ENCODE data around the gene RAI14.
"Not testable (repeated sequence)": the region's sequence is repeated elsewhere in the genome, so short reads cannot be mapped to it uniquely, and the experiment has no call there.

The RAI14 gene

DNA sequence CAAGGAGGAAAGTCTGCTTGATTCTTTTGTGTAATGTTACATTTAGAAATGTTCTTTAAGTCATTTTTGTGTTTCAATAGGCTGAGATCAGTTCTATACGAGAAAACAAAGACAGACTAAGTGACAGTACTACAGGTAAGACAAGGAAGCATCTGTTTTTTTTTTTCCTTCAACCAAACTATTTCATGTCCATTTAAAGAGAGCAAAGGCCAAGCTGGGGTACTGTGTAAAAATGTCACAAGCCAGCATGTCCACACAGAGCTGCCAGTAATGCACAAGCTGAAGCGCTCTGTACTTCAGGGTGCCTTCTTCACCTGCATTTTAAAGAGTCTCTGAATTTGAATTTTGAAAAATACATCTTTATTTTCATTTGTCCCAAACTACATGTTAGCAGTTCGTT, 162.6 kb downstream of the RAI14 start:
- no peak for DNase-seq (ENCODE audit: extremely low read depth, low read depth)
- no peak overlapping the region for H3K4me3 ChIP-seq (replicated peaks; ENCODE audit: low read depth, low read length)
- TF ChIP-seq, protein P1, sequence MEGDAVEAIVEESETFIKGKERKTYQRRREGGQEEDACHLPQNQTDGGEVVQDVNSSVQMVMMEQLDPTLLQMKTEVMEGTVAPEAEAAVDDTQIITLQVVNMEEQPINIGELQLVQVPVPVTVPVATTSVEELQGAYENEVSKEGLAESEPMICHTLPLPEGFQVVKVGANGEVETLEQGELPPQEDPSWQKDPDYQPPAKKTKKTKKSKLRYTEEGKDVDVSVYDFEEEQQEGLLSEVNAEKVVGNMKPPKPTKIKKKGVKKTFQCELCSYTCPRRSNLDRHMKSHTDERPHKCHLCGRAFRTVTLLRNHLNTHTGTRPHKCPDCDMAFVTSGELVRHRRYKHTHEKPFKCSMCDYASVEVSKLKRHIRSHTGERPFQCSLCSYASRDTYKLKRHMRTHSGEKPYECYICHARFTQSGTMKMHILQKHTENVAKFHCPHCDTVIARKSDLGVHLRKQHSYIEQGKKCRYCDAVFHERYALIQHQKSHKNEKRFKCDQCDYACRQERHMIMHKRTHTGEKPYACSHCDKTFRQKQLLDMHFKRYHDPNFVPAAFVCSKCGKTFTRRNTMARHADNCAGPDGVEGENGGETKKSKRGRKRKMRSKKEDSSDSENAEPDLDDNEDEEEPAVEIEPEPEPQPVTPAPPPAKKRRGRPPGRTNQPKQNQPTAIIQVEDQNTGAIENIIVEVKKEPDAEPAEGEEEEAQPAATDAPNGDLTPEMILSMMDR (IDR thresholded peaks at IDR 0.05; ENCODE audit: low read depth, low read length, missing control alignments): no peak

DNA sequence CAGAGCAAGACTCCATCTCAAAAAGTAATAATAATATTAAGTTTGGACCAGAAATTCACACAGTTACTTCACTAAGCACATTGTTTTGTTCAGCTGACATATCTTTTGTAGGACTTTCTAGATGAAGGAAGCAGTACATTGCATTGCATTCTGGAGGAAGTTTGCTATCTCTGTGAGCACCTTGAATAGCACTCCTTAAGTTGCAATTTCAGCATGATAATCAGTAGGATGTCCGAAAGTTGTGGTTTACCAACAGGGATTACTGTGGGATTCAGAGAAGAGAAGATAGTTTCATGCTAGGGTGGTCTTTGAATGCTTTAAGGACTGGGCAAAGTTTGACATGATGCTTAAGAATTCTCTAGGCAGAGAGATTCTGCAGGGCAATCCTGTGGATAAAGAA, 164.5 kb downstream of the RAI14 start:
- no peak for DNase-seq (ENCODE audit: extremely low read depth, low read depth)
- TF ChIP-seq, protein P1 (IDR thresholded peaks at IDR 0.05; ENCODE audit: low read depth, low read length, missing control alignments): no peak

GRCh38 chr5:34822956-34823715, 167.0 kb downstream of the RAI14 start:
- H3K4me3 ChIP-seq (replicated peaks; ENCODE audit: low read depth, low read length): no peak overlapping the region
- TF ChIP-seq, protein P1 (IDR thresholded peaks at IDR 0.05; ENCODE audit: low read depth, low read length, missing control alignments): no peak
- DNase-seq (ENCODE audit: extremely low read depth, low read depth): no peak

More for the DNA sequence above, 164.5 kb downstream of the RAI14 start:
- no peak overlapping the region for H3K4me3 ChIP-seq (replicated peaks; ENCODE audit: low read depth, low read length)

DNA sequence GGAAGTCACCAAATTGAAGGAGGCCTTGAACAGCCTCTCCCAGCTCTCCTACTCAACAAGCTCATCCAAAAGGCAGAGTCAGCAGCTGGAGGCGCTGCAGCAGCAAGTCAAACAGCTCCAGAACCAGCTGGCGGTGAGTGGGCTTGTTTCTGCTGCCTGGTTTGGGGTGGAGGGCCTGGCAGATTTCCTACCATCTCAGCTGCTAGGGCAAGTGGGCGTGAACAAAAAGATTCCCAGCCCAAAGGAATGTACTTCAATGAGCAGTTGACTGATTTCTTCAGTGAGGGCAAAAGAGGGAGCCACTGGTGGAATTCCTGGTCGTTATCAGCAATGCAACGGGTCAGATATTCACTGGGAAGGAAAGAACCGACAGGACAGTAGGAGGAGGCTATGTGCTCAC, 170.2 kb downstream of the RAI14 start:
- DNase-seq (ENCODE audit: extremely low read depth, low read depth): no peak
- TF ChIP-seq, protein P1 (IDR thresholded peaks at IDR 0.05; ENCODE audit: low read depth, low read length, missing control alignments): no peak
- H3K4me3 ChIP-seq (replicated peaks; ENCODE audit: low read depth, low read length): no peak overlapping the region

GRCh38 chr5:34827588-34828506, 171.7 kb downstream of the RAI14 start:
- TF ChIP-seq, protein P1 (IDR thresholded peaks at IDR 0.05; ENCODE audit: low read depth, low read length, missing control alignments): no peak
- no peak for DNase-seq (ENCODE audit: extremely low read depth, low read depth)

DNA sequence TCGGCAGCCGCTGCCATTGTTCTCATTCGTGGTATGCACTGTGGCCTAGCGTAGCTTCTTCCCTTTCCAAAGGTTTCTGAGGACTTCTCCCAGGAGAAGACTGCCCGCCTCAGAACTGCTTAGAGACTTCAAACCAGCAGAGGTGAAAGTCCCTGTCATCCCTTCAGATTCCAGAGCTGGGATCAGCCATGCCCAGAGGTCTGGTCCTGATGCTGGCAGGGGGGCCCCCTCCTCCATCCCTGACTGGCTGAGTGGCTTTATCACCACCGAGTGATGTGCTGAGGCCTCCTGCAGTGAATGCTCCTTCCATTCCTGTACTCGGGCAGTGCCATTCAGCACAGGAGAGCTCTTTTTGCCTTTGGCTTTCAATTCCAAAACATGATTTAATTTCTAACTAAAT, 174.7 kb downstream of the RAI14 start:
- H3K4me3 ChIP-seq (replicated peaks; ENCODE audit: low read depth, low read length); DNase-seq (ENCODE audit: extremely low read depth, low read depth): not testable (repeated sequence)

More at GRCh38 chr5:34827588-34828506, 171.7 kb downstream of the RAI14 start:
- no peak overlapping the region for H3K4me3 ChIP-seq (replicated peaks; ENCODE audit: low read depth, low read length)

DNA sequence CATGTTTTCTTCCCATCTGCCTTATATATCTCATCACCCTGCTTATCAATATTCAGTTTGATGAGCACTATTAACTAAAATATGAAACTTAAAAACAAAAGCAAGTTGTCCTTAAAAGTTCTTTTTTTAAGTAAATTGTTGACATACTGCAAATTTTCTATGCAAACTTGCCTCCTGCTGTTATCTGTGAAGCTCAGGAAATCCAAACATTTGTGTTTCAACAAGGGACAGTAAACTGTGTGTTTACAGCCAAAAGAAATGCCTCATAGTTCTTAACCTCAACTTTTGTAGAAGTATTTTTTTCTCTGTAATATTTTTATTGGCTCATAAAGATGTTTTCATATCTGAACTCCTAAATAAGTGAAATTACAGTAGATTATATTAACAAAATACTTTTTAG, 175.2 kb downstream of the RAI14 start:
- H3K4me3 ChIP-seq (replicated peaks; ENCODE audit: low read depth, low read length): no peak overlapping the region
- DNase-seq (ENCODE audit: extremely low read depth, low read depth): no peak
- TF ChIP-seq, protein P1 (IDR thresholded peaks at IDR 0.05; ENCODE audit: low read depth, low read length, missing control alignments): no peak

Data from HFF-Myc (cell line).